Thoracic aorta (tissue), 2 donors: ENCODE data around the gene ZNF468. TPM values are rescaled to one million over a fixed set of nuclear protein-coding genes. Genes with fewer than 3 reads are reported as not detected.

Source experiments
- ATAC-seq: fragments of 150-250 bp; one replicate; pipeline ENCODE4 v1.8.0; 2017; ENCODE audit warnings: low read depth; ENCODE audit not compliant: insufficient number of reproducible peaks, low FRiP score
- DNase-seq: peaks from one replicate; pipeline ENCODE4 v3.0.0-alpha.2; 2020; ENCODE audit warnings: low spot score
- H3K27ac ChIP-seq, 2 donors: fragments of 200-600 bp; sonication (generic); 1 replicate in 1 of 2; 2 replicates in 1 of 2; pipeline ENCODE4 v1.5.1; 2016; ENCODE audit warnings: mild to moderate bottlenecking in 2 of 2, moderate library complexity in 2 of 2
- H3K27me3 ChIP-seq: fragments of 200-600 bp; sonication (generic); replicated peaks from 2 replicates; pipeline ENCODE4 v1.6.0; 2016; ENCODE audit warnings: mild to moderate bottlenecking; ENCODE audit not compliant: insufficient read depth
- H3K36me3 ChIP-seq: fragments of 200-600 bp; sonication (generic); one replicate; pipeline ENCODE4 v1.5.1; 2016
- H3K4me1 ChIP-seq, 2 donors: fragments of 200-600 bp; sonication (generic); 1 replicate in 1 of 2; 2 replicates in 1 of 2; pipeline versions ENCODE4 v1.5.1 to v1.6.0; 2016; ENCODE audit warnings: low read depth in 2 of 2, mild to moderate bottlenecking in 1 of 2; ENCODE audit not compliant: control insufficient read depth in 1 of 2
- H3K4me3 ChIP-seq: fragments of 200-600 bp; sonication (generic); 2 replicates; pipeline ENCODE4 v1.5.1; 2016; ENCODE audit warnings: mild to moderate bottlenecking
- H3K9me3 ChIP-seq: fragments of 200-600 bp; sonication (generic); 2 replicates; pipeline ENCODE4 v1.5.1; 2016
- total RNA-seq, 2 donors: library from RNA; depleted of rRNA; stranded (reverse); fragments of >200 nt; gene quantifications; one replicate each; pipeline versions ENCODE4 v1.1.0 to v1.2.3, GENCODE V29; 2016
- TF ChIP-seq, protein P1 (sequence below): fragments of 200-600 bp; sonication (generic); IDR thresholded peaks from one replicate; pipeline ENCODE4 v1.5.1; 2019; ENCODE audit warnings: antibody characterized with exemption

The ZNF468 gene
- total RNA-seq, 2 donors from 2014 or later = 7.3 to 18.2 TPM

- ATAC-seq (no peak), DNase-seq (no peak)
- H3K36me3 ChIP-seq = no peaks in the 10 kb centered on the region
- H3K27me3 ChIP-seq = no peaks in the 10 kb centered on the region
- no peak overlapping the region for H3K4me3 ChIP-seq
- H3K4me1 ChIP-seq = peaks cover 0 to 3% of the 10 kb centered on the region in 2 donors
- H3K9me3 ChIP-seq = peaks cover 6% of the 10 kb centered on the region
- no peak overlapping the region for H3K27ac ChIP-seq
- TF ChIP-seq, protein P1, sequence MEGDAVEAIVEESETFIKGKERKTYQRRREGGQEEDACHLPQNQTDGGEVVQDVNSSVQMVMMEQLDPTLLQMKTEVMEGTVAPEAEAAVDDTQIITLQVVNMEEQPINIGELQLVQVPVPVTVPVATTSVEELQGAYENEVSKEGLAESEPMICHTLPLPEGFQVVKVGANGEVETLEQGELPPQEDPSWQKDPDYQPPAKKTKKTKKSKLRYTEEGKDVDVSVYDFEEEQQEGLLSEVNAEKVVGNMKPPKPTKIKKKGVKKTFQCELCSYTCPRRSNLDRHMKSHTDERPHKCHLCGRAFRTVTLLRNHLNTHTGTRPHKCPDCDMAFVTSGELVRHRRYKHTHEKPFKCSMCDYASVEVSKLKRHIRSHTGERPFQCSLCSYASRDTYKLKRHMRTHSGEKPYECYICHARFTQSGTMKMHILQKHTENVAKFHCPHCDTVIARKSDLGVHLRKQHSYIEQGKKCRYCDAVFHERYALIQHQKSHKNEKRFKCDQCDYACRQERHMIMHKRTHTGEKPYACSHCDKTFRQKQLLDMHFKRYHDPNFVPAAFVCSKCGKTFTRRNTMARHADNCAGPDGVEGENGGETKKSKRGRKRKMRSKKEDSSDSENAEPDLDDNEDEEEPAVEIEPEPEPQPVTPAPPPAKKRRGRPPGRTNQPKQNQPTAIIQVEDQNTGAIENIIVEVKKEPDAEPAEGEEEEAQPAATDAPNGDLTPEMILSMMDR = no peak
These were observed 68.0 kb downstream of the ZNF468 start for GRCh38 chr19:52789440-52789839.

Other genes with a start within 250 kb of the ZNF468 start
- 100 to 1,000 TPM in 1 of 2 donors, 10 to 100 TPM in 1; 70.0 to 143 TPM for gene ZNF83, start 219.3 kb downstream of the ZNF468 start, total RNA-seq
- gene ZNF611, start 122.6 kb downstream of the ZNF468 start, total RNA-seq = 10 to 100 TPM; 26.3 to 30.0 TPM
- gene ZNF600, start 70.8 kb downstream of the ZNF468 start, total RNA-seq = 10 to 100 TPM; 10.4 to 15.2 TPM
- 10 to 100 TPM in 1 of 2 donors, 1 to 10 TPM in 1; 6.0 to 11.9 TPM for gene ZNF28, start 36.0 kb downstream of the ZNF468 start, total RNA-seq
- 10 to 100 TPM; 18.3 to 26.1 TPM for gene ZNF320, start 40.0 kb upstream of the ZNF468 start, total RNA-seq
- gene ZNF888, start 65.8 kb upstream of the ZNF468 start, total RNA-seq = 1 to 10 TPM; 1.4 to 2.6 TPM
- 10 to 100 TPM in 1 of 2 donors, 1 to 10 TPM in 1; 6.5 to 13.7 TPM for gene ZNF816, start 105.3 kb upstream of the ZNF468 start, total RNA-seq
- not detected for gene ERVV-1, start 156.3 kb upstream of the ZNF468 start, total RNA-seq
- not detected for gene ERVV-2, start 187.1 kb upstream of the ZNF468 start, total RNA-seq
- gene ZNF160, start 245.8 kb upstream of the ZNF468 start, total RNA-seq = 10 to 100 TPM; 32.9 to 67.2 TPM